Body of pancreas (tissue), 4 donors: ENCODE measurements around the gene MGLL.

Experiments used
- POLR2A ChIP-seq, 3 donors: fragments of 450-650 bp; IDR thresholded peaks; one replicate each; pipeline ENCODE4 v1.6.1; 2016; ENCODE audit warnings: antibody characterized with exemption in 3 of 3, mild to moderate bottlenecking in 2 of 3
- TF ChIP-seq, protein P1 (sequence below), 7 experiments: fragments of 450-650 bp in 4 of 7; fragments of 200-600 bp in 3 of 7; sonication (generic) in 3 of 7; IDR thresholded peaks; one replicate each; pipeline ENCODE4 v1.5.1; 2016 to 2019; ENCODE audit warnings: antibody characterized with exemption in 7 of 7

DNA sequence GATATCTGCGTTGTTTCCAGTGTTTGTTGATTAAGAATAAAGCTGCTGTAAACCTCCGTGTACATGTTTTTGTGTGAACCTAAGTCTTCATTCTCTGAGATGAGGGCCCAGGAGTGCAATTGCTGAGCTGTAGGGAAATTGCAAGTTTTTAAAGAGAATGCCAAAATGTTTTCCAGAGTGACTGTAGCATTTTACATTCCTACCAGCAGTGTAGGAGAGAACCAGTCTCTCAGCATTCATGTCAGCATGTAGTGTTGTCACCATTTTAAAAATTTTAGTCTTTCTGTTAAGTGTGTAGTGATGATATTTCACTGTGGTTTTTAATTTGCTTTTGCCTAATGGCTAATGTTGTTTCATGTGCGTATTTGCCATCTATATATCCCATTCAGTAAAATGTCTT lies 3.4 kb upstream of the MGLL start:
- TF ChIP-seq, protein P1, sequence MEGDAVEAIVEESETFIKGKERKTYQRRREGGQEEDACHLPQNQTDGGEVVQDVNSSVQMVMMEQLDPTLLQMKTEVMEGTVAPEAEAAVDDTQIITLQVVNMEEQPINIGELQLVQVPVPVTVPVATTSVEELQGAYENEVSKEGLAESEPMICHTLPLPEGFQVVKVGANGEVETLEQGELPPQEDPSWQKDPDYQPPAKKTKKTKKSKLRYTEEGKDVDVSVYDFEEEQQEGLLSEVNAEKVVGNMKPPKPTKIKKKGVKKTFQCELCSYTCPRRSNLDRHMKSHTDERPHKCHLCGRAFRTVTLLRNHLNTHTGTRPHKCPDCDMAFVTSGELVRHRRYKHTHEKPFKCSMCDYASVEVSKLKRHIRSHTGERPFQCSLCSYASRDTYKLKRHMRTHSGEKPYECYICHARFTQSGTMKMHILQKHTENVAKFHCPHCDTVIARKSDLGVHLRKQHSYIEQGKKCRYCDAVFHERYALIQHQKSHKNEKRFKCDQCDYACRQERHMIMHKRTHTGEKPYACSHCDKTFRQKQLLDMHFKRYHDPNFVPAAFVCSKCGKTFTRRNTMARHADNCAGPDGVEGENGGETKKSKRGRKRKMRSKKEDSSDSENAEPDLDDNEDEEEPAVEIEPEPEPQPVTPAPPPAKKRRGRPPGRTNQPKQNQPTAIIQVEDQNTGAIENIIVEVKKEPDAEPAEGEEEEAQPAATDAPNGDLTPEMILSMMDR (IDR thresholded peaks at IDR 0.05), result no peak
- no peak for TF ChIP-seq POLR2A (IDR thresholded peaks at IDR 0.05)
